Measurements from ENCODE around the gene EPRS1.
"Not testable (repeated sequence)": the region's sequence is repeated elsewhere in the genome, so short reads cannot be mapped to it uniquely, and the experiment has no call there.

EPRS1 gene

GRCh38 chr1:220092694-220093093 lies 46.4 kb upstream of the EPRS1 start:
- Histone ChIP-seq H3K9ac (ENCODE audit: low read depth, low read length, poor library complexity) (no peak overlapping the region), H3K4me1 (ENCODE audit: control insufficient read depth in 2 of 2, insufficient read depth in 1 of 2, low read depth in 1 of 2, low read length in 2 of 2) (peaks cover 3 to 4% of the 10 kb centered on the region in 2 donors), H2BK5ac (ENCODE audit: low read length) (no peak overlapping the region), H3K36me3 (replicated peaks in 1 of 2; ENCODE audit: control insufficient read depth in 2 of 2, insufficient read depth in 2 of 2, low read length in 2 of 2) (peaks cover 2 to 20% of the 10 kb centered on the region in 2 donors), H3K4ac (ENCODE audit: low read length) (no peak overlapping the region), H4K91ac (ENCODE audit: low read depth, low read length, poor library complexity) (no peak overlapping the region), H3K23ac (ENCODE audit: low read depth, low read length, poor library complexity) (no peak overlapping the region), H3K4me3 (ENCODE audit: low read length in 2 of 2) (no peak overlapping the region), H3K4me2 (ENCODE audit: insufficient read depth, low read length, poor library complexity, severe bottlenecking) (no peak overlapping the region), H2BK12ac (ENCODE audit: low read length) (no peak overlapping the region), H3K14ac (ENCODE audit: low read length) (no peak overlapping the region), H2BK120ac (ENCODE audit: low read depth, low read length) (no peak overlapping the region), H3K79me1 (ENCODE audit: low read depth, low read length) (peaks cover 2% of the 10 kb centered on the region), H3K9me3 (replicated peaks in 1 of 2; ENCODE audit: control insufficient read depth in 2 of 2, insufficient read depth in 1 of 2, low read depth in 1 of 2, low read length in 2 of 2) (no peaks in the 10 kb centered on the region), H2AFZ (ENCODE audit: low read length) (peak overlapping the region; percentile 86), H3K27me3 (ENCODE audit: control insufficient read depth in 3 of 3, insufficient read depth in 3 of 3, low read depth in 1 of 3, low read length in 3 of 3) (no peaks in the 10 kb centered on the region), H4K8ac (ENCODE audit: low read depth, low read length) (no peak overlapping the region), H2AK5ac (ENCODE audit: low read depth, low read length) (no peak overlapping the region), H3K18ac (ENCODE audit: low read length) (no peak overlapping the region), H2BK15ac (ENCODE audit: low read length) (no peak overlapping the region), H3K27ac (replicated peaks; ENCODE audit: low read length) (no peak overlapping the region)
- WGBS, 2 donors (ENCODE audit: extremely low coverage in 2 of 2, insufficient read length in 2 of 2, insufficient replicate concordance in 1 of 2): no CpG with 5 or more reads among the region's 1 CpG
- no peak for DNase-seq (ENCODE audit: low spot score)

- no peak within 1 kb of the TSS for H3K23ac ChIP-seq (ENCODE audit: low read depth, low read length, poor library complexity)
- H3K9me3 ChIP-seq (replicated peaks in 1 of 2; ENCODE audit: control insufficient read depth in 2 of 2, insufficient read depth in 1 of 2, low read depth in 1 of 2, low read length in 2 of 2): no peaks in the 10 kb centered on the region
- peak; percentile 95 for DNase-seq (ENCODE audit: low spot score)
- H2BK12ac ChIP-seq (ENCODE audit: low read length): no peak within 1 kb of the TSS
- no peak within 1 kb of the TSS for H2BK5ac ChIP-seq (ENCODE audit: low read length)
- no peak within 1 kb of the TSS for H3K4ac ChIP-seq (ENCODE audit: low read length)
- peak within 1 kb of the TSS; percentile 58 for H3K4me2 ChIP-seq (ENCODE audit: insufficient read depth, low read length, poor library complexity, severe bottlenecking)
- H3K79me1 ChIP-seq (ENCODE audit: low read depth, low read length): peaks cover 2% of the 10 kb centered on the region
- no peak within 1 kb of the TSS for H3K27ac ChIP-seq (replicated peaks; ENCODE audit: low read length)
- H3K14ac ChIP-seq (ENCODE audit: low read length): no peak within 1 kb of the TSS
- no CpG with 5 or more reads among the region's 35 CpGs for WGBS, 2 donors (ENCODE audit: extremely low coverage in 2 of 2, insufficient read length in 2 of 2, insufficient replicate concordance in 1 of 2)
- H4K91ac ChIP-seq (ENCODE audit: low read depth, low read length, poor library complexity): no peak within 1 kb of the TSS
- H4K8ac ChIP-seq (ENCODE audit: low read depth, low read length): no peak within 1 kb of the TSS
- no peak within 1 kb of the TSS for H3K9ac ChIP-seq (ENCODE audit: low read depth, low read length, poor library complexity)
- peak within 1 kb of the TSS; percentile 78 for H3K18ac ChIP-seq (ENCODE audit: low read length)
- H3K27me3 ChIP-seq (ENCODE audit: control insufficient read depth in 3 of 3, insufficient read depth in 3 of 3, low read depth in 1 of 3, low read length in 3 of 3): no peaks in the 10 kb centered on the region
- H3K36me3 ChIP-seq (replicated peaks in 1 of 2; ENCODE audit: control insufficient read depth in 2 of 2, insufficient read depth in 2 of 2, low read length in 2 of 2): peaks cover 0 to 3% of the 10 kb centered on the region in 2 donors
- no peak within 1 kb of the TSS for H2AK5ac ChIP-seq (ENCODE audit: low read depth, low read length)
- peak within 1 kb of the TSS; percentile 83 for H2AFZ ChIP-seq (ENCODE audit: low read length)
- H3K4me3 ChIP-seq (ENCODE audit: low read length in 2 of 2): peak within 1 kb of the TSS; percentile 53 to 81
- H2BK15ac ChIP-seq (ENCODE audit: low read length): no peak within 1 kb of the TSS
- H2BK120ac ChIP-seq (ENCODE audit: low read depth, low read length): no peak within 1 kb of the TSS
- H3K4me1 ChIP-seq (ENCODE audit: control insufficient read depth in 2 of 2, insufficient read depth in 1 of 2, low read depth in 1 of 2, low read length in 2 of 2): peaks cover 0 to 4% of the 10 kb centered on the region in 2 donors
Measured at GRCh38 chr1:220089650-220090556, 43.6 kb upstream of the EPRS1 start, which contains the start of gene BPNT1. BPNT1 (minus strand) TSS chr1:220089788; CDS start chr1:220079846, 9,942 bp downstream.

- H3K27ac ChIP-seq (replicated peaks; ENCODE audit: low read length); H3K4me2 ChIP-seq (ENCODE audit: insufficient read depth, low read length, poor library complexity, severe bottlenecking); H3K4me3 ChIP-seq (ENCODE audit: low read length in 2 of 2); H2AFZ ChIP-seq (ENCODE audit: low read length); H3K14ac ChIP-seq (ENCODE audit: low read length); H2AK5ac ChIP-seq (ENCODE audit: low read depth, low read length); H3K4ac ChIP-seq (ENCODE audit: low read length); DNase-seq (ENCODE audit: low spot score); H3K9ac ChIP-seq (ENCODE audit: low read depth, low read length, poor library complexity); H2BK12ac ChIP-seq (ENCODE audit: low read length); H2BK5ac ChIP-seq (ENCODE audit: low read length); H3K18ac ChIP-seq (ENCODE audit: low read length); H2BK15ac ChIP-seq (ENCODE audit: low read length); H3K9me3 ChIP-seq (replicated peaks in 1 of 2; ENCODE audit: control insufficient read depth in 2 of 2, insufficient read depth in 1 of 2, low read depth in 1 of 2, low read length in 2 of 2); H2BK120ac ChIP-seq (ENCODE audit: low read depth, low read length); H3K4me1 ChIP-seq (ENCODE audit: control insufficient read depth in 2 of 2, insufficient read depth in 1 of 2, low read depth in 1 of 2, low read length in 2 of 2); H3K36me3 ChIP-seq (replicated peaks in 1 of 2; ENCODE audit: control insufficient read depth in 2 of 2, insufficient read depth in 2 of 2, low read length in 2 of 2); H4K8ac ChIP-seq (ENCODE audit: low read depth, low read length); H3K79me1 ChIP-seq (ENCODE audit: low read depth, low read length); H3K27me3 ChIP-seq (ENCODE audit: control insufficient read depth in 3 of 3, insufficient read depth in 3 of 3, low read depth in 1 of 3, low read length in 3 of 3); H4K91ac ChIP-seq (ENCODE audit: low read depth, low read length, poor library complexity); H3K23ac ChIP-seq (ENCODE audit: low read depth, low read length, poor library complexity): not testable (repeated sequence)
- no CpG with 5 or more reads among the region's 15 CpGs for WGBS, 2 donors (ENCODE audit: extremely low coverage in 2 of 2, insufficient read length in 2 of 2, insufficient replicate concordance in 1 of 2)
Measured at GRCh38 chr1:220086261-220086686, 40.0 kb upstream of the EPRS1 start.

GRCh38 chr1:220084460-220084859 lies 38.2 kb upstream of the EPRS1 start:
- peaks cover 0 to 3% of the 10 kb centered on the region in 2 donors for H3K36me3 ChIP-seq (replicated peaks in 1 of 2; ENCODE audit: control insufficient read depth in 2 of 2, insufficient read depth in 2 of 2, low read length in 2 of 2)
- no peak overlapping the region for H3K4ac ChIP-seq (ENCODE audit: low read length)
- no peak overlapping the region for H2BK12ac ChIP-seq (ENCODE audit: low read length)
- H3K9ac ChIP-seq (ENCODE audit: low read depth, low read length, poor library complexity): no peak overlapping the region
- no peak overlapping the region for H2BK15ac ChIP-seq (ENCODE audit: low read length)
- no peak overlapping the region for H2BK120ac ChIP-seq (ENCODE audit: low read depth, low read length)
- H4K8ac ChIP-seq (ENCODE audit: low read depth, low read length): no peak overlapping the region
- H3K4me2 ChIP-seq (ENCODE audit: insufficient read depth, low read length, poor library complexity, severe bottlenecking): no peak overlapping the region
- H3K18ac ChIP-seq (ENCODE audit: low read length): no peak overlapping the region
- no peaks in the 10 kb centered on the region for H3K27me3 ChIP-seq (ENCODE audit: control insufficient read depth in 3 of 3, insufficient read depth in 3 of 3, low read depth in 1 of 3, low read length in 3 of 3)
- no peak overlapping the region for H3K23ac ChIP-seq (ENCODE audit: low read depth, low read length, poor library complexity)
- no peak overlapping the region for H3K27ac ChIP-seq (replicated peaks; ENCODE audit: low read length)
- H3K79me1 ChIP-seq (ENCODE audit: low read depth, low read length): peaks cover 4% of the 10 kb centered on the region
- no peak for DNase-seq (ENCODE audit: low spot score)
- no peak overlapping the region for H4K91ac ChIP-seq (ENCODE audit: low read depth, low read length, poor library complexity)
- H2BK5ac ChIP-seq (ENCODE audit: low read length): no peak overlapping the region
- H3K14ac ChIP-seq (ENCODE audit: low read length): no peak overlapping the region
- no peaks in the 10 kb centered on the region for H3K9me3 ChIP-seq (replicated peaks in 1 of 2; ENCODE audit: control insufficient read depth in 2 of 2, insufficient read depth in 1 of 2, low read depth in 1 of 2, low read length in 2 of 2)
- WGBS, 2 donors (ENCODE audit: extremely low coverage in 2 of 2, insufficient read length in 2 of 2, insufficient replicate concordance in 1 of 2): no CpG with 5 or more reads among the region's 1 CpG
- no peaks in the 10 kb centered on the region for H3K4me1 ChIP-seq (ENCODE audit: control insufficient read depth in 2 of 2, insufficient read depth in 1 of 2, low read depth in 1 of 2, low read length in 2 of 2)
- H3K4me3 ChIP-seq (ENCODE audit: low read length in 2 of 2): no peak overlapping the region
- no peak overlapping the region for H2AFZ ChIP-seq (ENCODE audit: low read length)
- H2AK5ac ChIP-seq (ENCODE audit: low read depth, low read length): no peak overlapping the region

Data from neuronal stem cell (in vitro differentiated cells).